Esophagus squamous epithelium (tissue), 5 donors: Measurements from ENCODE around the gene METRN. TPM values are rescaled to one million over a fixed set of nuclear protein-coding genes. Genes with fewer than 3 reads are reported as not detected.

Experiments
- DNase-seq: peaks from one replicate; lab custom pipeline; 2025; lab: John Stamatoyannopoulos, UW
- H3K27ac ChIP-seq, 4 donors: fragments of 200-600 bp; sonication (generic); one replicate each; pipeline ENCODE4 v1.5.1; 2016 to 2019; ENCODE audit warnings: mild to moderate bottlenecking in 1 of 4
- H3K27me3 ChIP-seq, 4 donors: fragments of 200-600 bp; sonication (generic); 1 replicate in 3 of 4; 2 replicates in 1 of 4; pipeline versions ENCODE4 v1.5.1 to v1.6.0; 2017 to 2021; ENCODE audit warnings: antibody characterized with exemption in 1 of 4
- H3K36me3 ChIP-seq, 3 donors: fragments of 200-600 bp; sonication (generic); one replicate each; pipeline ENCODE4 v1.5.1; 2016 to 2019
- H3K4me1 ChIP-seq, 3 donors: fragments of 200-600 bp; sonication (generic); one replicate each; pipeline ENCODE4 v1.5.1; 2017 to 2019
- H3K4me3 ChIP-seq, 4 donors: fragments of 200-600 bp; sonication (generic); 1 replicate in 3 of 4; 2 replicates in 1 of 4; pipeline ENCODE4 v1.5.1; 2016 to 2019; ENCODE audit warnings: mild to moderate bottlenecking in 2 of 4, moderate library complexity in 1 of 4
- H3K9me3 ChIP-seq, 3 donors: fragments of 200-600 bp; sonication (generic); one replicate each; pipeline ENCODE4 v1.5.1; 2016 to 2019
- CTCF ChIP-seq, 6 experiments: fragments of 450-650 bp in 4 of 6; fragments of 200-600 bp in 2 of 6; sonication (generic) in 2 of 6; IDR thresholded peaks; one replicate each; pipeline ENCODE4 v1.5.1; 2016 to 2019; ENCODE audit warnings: antibody characterized with exemption in 6 of 6, mild to moderate bottlenecking in 4 of 6, moderate library complexity in 4 of 6
- POLR2A ChIP-seq, 4 donors: fragments of 450-650 bp; IDR thresholded peaks; one replicate each; pipeline ENCODE4 v1.6.1; 2017; ENCODE audit warnings: antibody characterized with exemption in 4 of 4, mild to moderate bottlenecking in 4 of 4, moderate library complexity in 3 of 4
- WGBS, 2 donors: methylation state at CpG; one replicate each; pipeline ENCODE4 v1.1.5; 2018; 5-methylcytosine and 5-hydroxymethylcytosine counted together
- intact Hi-C: fragments of 100-400 bp; cut with DNase I; formaldehyde crosslinking; loops from one replicate; pipeline ENCODE4 v1.15.0; 2022
- total RNA-seq, 4 donors: library from RNA; depleted of rRNA; stranded (reverse); fragments of >200 nt; gene quantifications; one replicate each; pipeline ENCODE4 v1.1.0, GENCODE V29; 2016
- donor health status: DM: yes; HTN: yes; CAD: no.

The METRN gene
- total RNA-seq, 4 donors from 2014 or later = 4.2 to 12.7 (median 8.8) TPM

GRCh38 chr16:725463-726187 is 10.7 kb downstream of the METRN start:
- WGBS, 2 donors = 50% methylated on average over 5 of the region's 23 CpGs; no CpG with 5 or more reads in 1 of the 2 donors
- no peak for DNase-seq

GRCh38 chr16:726188-726437 is 11.2 kb downstream of the METRN start:
- no CpG with 5 or more reads among the region's 9 CpGs for WGBS, 2 donors
- intact Hi-C loops = no loop called here
- H3K36me3 ChIP-seq = peaks cover 0 to 10% (median 7%) of the 10 kb centered on the region in 3 donors
- peak overlapping the region in 2 of 4 donors; percentile 54 to 67 for H3K4me3 ChIP-seq
- no peak for DNase-seq
- no peaks in the 10 kb centered on the region for H3K9me3 ChIP-seq
- H3K27ac ChIP-seq = no peak overlapping the region
- peaks cover 31 to 50% (median 36%) of the 10 kb centered on the region in 3 donors for H3K4me1 ChIP-seq
- peaks cover 0 to 49% (median 1%) of the 10 kb centered on the region in 4 donors for H3K27me3 ChIP-seq
- TF ChIP-seq POLR2A (IDR thresholded peaks at IDR 0.05) (no peak), CTCF (IDR thresholded peaks at IDR 0.05) (no peak)

More at GRCh38 chr16:725463-726187, 10.7 kb downstream of the METRN start:
- no peak overlapping the region for H3K4me3 ChIP-seq
- intact Hi-C loops = no loop called here
- H3K4me1 ChIP-seq = peaks cover 31 to 53% (median 37%) of the 10 kb centered on the region in 3 donors
- TF ChIP-seq POLR2A (IDR thresholded peaks at IDR 0.05) (no peak), CTCF (IDR thresholded peaks at IDR 0.05) (no peak)
- H3K27ac ChIP-seq = no peak overlapping the region
- H3K27me3 ChIP-seq = peaks cover 0 to 49% (median 1%) of the 10 kb centered on the region in 4 donors
- no peaks in the 10 kb centered on the region for H3K9me3 ChIP-seq
- peaks cover 0 to 5% (median 4%) of the 10 kb centered on the region in 3 donors for H3K36me3 ChIP-seq

GRCh38 chr16:726438-727290 is 11.7 kb downstream of the METRN start, which contains the start of the genes CCDC78 and HAGHL:
CCDC78 (minus strand) TSS chr16:726443; CDS start chr16:726367, 76 bp downstream.
HAGHL (plus strand) TSS chr16:727106; CDS start chr16:727510, 404 bp downstream.
- Histone ChIP-seq H3K9me3 (no peaks in the 10 kb centered on the region), H3K4me1 (peaks cover 28 to 44% (median 33%) of the 10 kb centered on the region in 3 donors), H3K4me3 (peak within 1 kb of the TSS; percentile 25 to 67 (median 48)), H3K27ac (peak within 1 kb of the TSS in 3 of 4 donors; percentile 0 to 53 (median 48)), H3K36me3 (peaks cover 0 to 15% (median 7%) of the 10 kb centered on the region in 3 donors), H3K27me3 (peaks cover 0 to 49% (median 1%) of the 10 kb centered on the region in 4 donors)
- no peak for DNase-seq
- intact Hi-C loops = no loop called here
- 0% methylated on average over 4 to 9 of the region's 88 CpGs for WGBS, 2 donors
- TF ChIP-seq CTCF (IDR thresholded peaks at IDR 0.05) (no peak), POLR2A (IDR thresholded peaks at IDR 0.05) (no peak)

- 0% methylated on average over 4 of the region's 61 CpGs; no CpG with 5 or more reads in 1 of the 2 donors for WGBS, 2 donors
- Histone ChIP-seq H3K36me3 (peaks cover 0 to 23% (median 7%) of the 10 kb centered on the region in 3 donors), H3K27me3 (peaks cover 0 to 49% (median 1%) of the 10 kb centered on the region in 4 donors), H3K4me3 (peak overlapping the region; percentile 25 to 67 (median 48)), H3K9me3 (no peaks in the 10 kb centered on the region), H3K4me1 (peaks cover 23 to 37% (median 28%) of the 10 kb centered on the region in 3 donors), H3K27ac (peak overlapping the region in 3 of 4 donors; percentile 0 to 53 (median 48))
- DNase-seq = no peak
- intact Hi-C loops = no loop called here
- TF ChIP-seq CTCF (IDR thresholded peaks at IDR 0.05) (no peak), POLR2A (IDR thresholded peaks at IDR 0.05) (peak in 1 of 4 donors; percentile 36)
These were observed 12.5 kb downstream of the METRN start for GRCh38 chr16:727291-727977.
